ENCODE data around the gene FUNDC2.

DNA sequence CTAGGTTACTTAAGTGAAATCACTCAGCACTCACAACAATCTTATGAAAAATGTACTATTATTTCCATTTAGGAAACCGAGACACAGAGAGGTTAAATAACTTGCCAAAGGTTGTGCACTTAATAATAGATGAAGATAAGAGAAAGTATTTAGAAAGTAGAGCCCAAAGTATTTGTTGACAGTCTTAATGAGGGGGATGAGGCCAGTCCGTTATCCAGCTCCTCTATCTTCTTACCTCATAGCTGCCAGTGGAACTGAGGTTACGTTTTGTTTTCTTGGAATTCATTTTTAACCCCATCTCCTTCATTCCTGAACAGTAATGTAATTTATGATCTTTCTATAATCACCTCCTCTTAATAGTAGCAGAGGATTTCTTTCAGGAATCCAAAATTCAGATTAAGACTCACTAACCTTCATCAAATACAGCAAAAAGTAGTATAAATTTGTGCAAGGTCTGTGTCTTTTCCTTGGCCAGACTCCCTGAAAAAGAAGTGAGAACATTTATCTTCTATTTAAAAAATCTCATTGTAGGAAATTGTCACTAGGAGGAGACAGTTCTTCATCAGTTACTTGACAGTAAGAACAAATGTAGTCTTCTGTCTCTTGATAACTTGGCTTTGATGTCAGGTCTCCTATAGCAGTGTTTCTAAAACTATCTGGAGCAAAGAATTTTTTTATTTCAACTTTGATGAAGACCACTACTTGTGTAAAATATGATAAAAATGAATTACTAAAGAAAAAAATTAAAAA lies 39.6 kb upstream of the FUNDC2 start:
- TF ChIP-seq MTA3 (CRISPR knock-in tag; IDR thresholded peaks at IDR 0.05) = no peak
- TF ChIP-seq SMARCC2 (IDR thresholded peaks at IDR 0.05) = no peak

All from HepG2 (cell line).